ENCODE results near the gene EGFL6. TPM values are rescaled to one million over a fixed set of nuclear protein-coding genes. Genes with fewer than 3 reads are reported as not detected.
A peak's percentile ranks its signal among the peaks of the same experiment; 100 is the strongest.
"Not testable (repeated sequence)": the region's sequence is repeated elsewhere in the genome, so short reads cannot be mapped to it uniquely, and the experiment has no call there.

The EGFL6 gene
- polyA plus RNA-seq, 1 donor (not counting 4 experiments of a cell fraction or from before 2014, with no cell fraction given) = 0.38 TPM

GRCh38 chrX:13667919-13668318 lies 98.5 kb downstream of the EGFL6 start:
- TF ChIP-seq EZH2 (IDR thresholded peaks at IDR 0.05; ENCODE audit: low read length) = no peak
- TF ChIP-seq, protein P1, sequence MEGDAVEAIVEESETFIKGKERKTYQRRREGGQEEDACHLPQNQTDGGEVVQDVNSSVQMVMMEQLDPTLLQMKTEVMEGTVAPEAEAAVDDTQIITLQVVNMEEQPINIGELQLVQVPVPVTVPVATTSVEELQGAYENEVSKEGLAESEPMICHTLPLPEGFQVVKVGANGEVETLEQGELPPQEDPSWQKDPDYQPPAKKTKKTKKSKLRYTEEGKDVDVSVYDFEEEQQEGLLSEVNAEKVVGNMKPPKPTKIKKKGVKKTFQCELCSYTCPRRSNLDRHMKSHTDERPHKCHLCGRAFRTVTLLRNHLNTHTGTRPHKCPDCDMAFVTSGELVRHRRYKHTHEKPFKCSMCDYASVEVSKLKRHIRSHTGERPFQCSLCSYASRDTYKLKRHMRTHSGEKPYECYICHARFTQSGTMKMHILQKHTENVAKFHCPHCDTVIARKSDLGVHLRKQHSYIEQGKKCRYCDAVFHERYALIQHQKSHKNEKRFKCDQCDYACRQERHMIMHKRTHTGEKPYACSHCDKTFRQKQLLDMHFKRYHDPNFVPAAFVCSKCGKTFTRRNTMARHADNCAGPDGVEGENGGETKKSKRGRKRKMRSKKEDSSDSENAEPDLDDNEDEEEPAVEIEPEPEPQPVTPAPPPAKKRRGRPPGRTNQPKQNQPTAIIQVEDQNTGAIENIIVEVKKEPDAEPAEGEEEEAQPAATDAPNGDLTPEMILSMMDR (optimal IDR thresholded peaks at IDR 0.05 in 1 of 3, IDR thresholded peaks at IDR 0.05 in 1 of 3, conservative IDR thresholded peaks at IDR 0.05 in 1 of 3; ENCODE audit: extremely low read depth in 1 of 3, insufficient read depth in 2 of 3, low read length in 3 of 3) = no peak
- Histone ChIP-seq H3K79me2 (ENCODE audit: control insufficient read depth, insufficient read depth, low read length) (no peaks in the 10 kb centered on the region), H3K36me3 (ENCODE audit: control insufficient read depth in 2 of 2, extremely low read depth in 1 of 2, insufficient read depth in 2 of 2, low read length in 2 of 2) (no peaks in the 10 kb centered on the region), H3K9me1 (ENCODE audit: control insufficient read depth, extremely low read depth, insufficient read depth, low read length) (no peaks in the 10 kb centered on the region), H3K27ac (ENCODE audit: control insufficient read depth, insufficient read depth, low read length) (no peak overlapping the region), H3K4me3 (ENCODE audit: control insufficient read depth in 2 of 3, extremely low read depth in 1 of 3, insufficient read depth in 2 of 3, low read depth in 1 of 3, low read length in 3 of 3) (no peak overlapping the region), H3K4me1 (ENCODE audit: control insufficient read depth, extremely low read depth, insufficient read depth, low read length) (peaks cover 9% of the 10 kb centered on the region), H4K20me1 (ENCODE audit: control insufficient read depth, extremely low read depth, insufficient read depth, low read length) (no peaks in the 10 kb centered on the region), H3K27me3 (ENCODE audit: control insufficient read depth, extremely low read depth, insufficient read depth, low read length) (no peaks in the 10 kb centered on the region), H2AFZ (ENCODE audit: control insufficient read depth, low read length) (no peak overlapping the region), H3K9me3 (ENCODE audit: control insufficient read depth, low read depth, low read length) (no peaks in the 10 kb centered on the region), H3K4me2 (ENCODE audit: control insufficient read depth, extremely low read depth, insufficient read depth, low read depth, low read length) (no peak overlapping the region), H3K9ac (ENCODE audit: control insufficient read depth, extremely low read depth, insufficient read depth, low read length) (no peak overlapping the region)
- FAIRE-seq (no peak), DNase-seq (ENCODE audit: low read depth, low spot score) (no peak)
- dilution Hi-C loops (cut with MboI; ENCODE audit: extremely low pct_ligation_motif_present, low sequenced_read_pairs) = no loop called here

- H4K20me1 ChIP-seq (ENCODE audit: control insufficient read depth, extremely low read depth, insufficient read depth, low read length) = no peaks in the 10 kb centered on the region
- peak overlapping the region; percentile 70 for H3K27ac ChIP-seq (ENCODE audit: control insufficient read depth, insufficient read depth, low read length)
- no peak for TF ChIP-seq EZH2 (IDR thresholded peaks at IDR 0.05; ENCODE audit: low read length)
- TF ChIP-seq, protein P1 (optimal IDR thresholded peaks at IDR 0.05 in 1 of 3, IDR thresholded peaks at IDR 0.05 in 1 of 3, conservative IDR thresholded peaks at IDR 0.05 in 1 of 3; ENCODE audit: extremely low read depth in 1 of 3, insufficient read depth in 2 of 3, low read length in 3 of 3) = no peak
- FAIRE-seq (peak; percentile 90), DNase-seq (ENCODE audit: low read depth, low spot score) (peak; percentile 68)
- no peak overlapping the region for H2AFZ ChIP-seq (ENCODE audit: control insufficient read depth, low read length)
- no peaks in the 10 kb centered on the region for H3K36me3 ChIP-seq (ENCODE audit: control insufficient read depth in 2 of 2, extremely low read depth in 1 of 2, insufficient read depth in 2 of 2, low read length in 2 of 2)
- peak overlapping the region in 1 of 3 experiments; percentile 36 for H3K4me3 ChIP-seq (ENCODE audit: control insufficient read depth in 2 of 3, extremely low read depth in 1 of 3, insufficient read depth in 2 of 3, low read depth in 1 of 3, low read length in 3 of 3)
- dilution Hi-C loops (cut with MboI; ENCODE audit: extremely low pct_ligation_motif_present, low sequenced_read_pairs) = no loop called here
- H3K4me2 ChIP-seq (ENCODE audit: control insufficient read depth, extremely low read depth, insufficient read depth, low read depth, low read length) = peak overlapping the region; percentile 79
- no peaks in the 10 kb centered on the region for H3K9me1 ChIP-seq (ENCODE audit: control insufficient read depth, extremely low read depth, insufficient read depth, low read length)
- H3K27me3 ChIP-seq (ENCODE audit: control insufficient read depth, extremely low read depth, insufficient read depth, low read length) = no peaks in the 10 kb centered on the region
- no peaks in the 10 kb centered on the region for H3K79me2 ChIP-seq (ENCODE audit: control insufficient read depth, insufficient read depth, low read length)
- peaks cover 9% of the 10 kb centered on the region for H3K4me1 ChIP-seq (ENCODE audit: control insufficient read depth, extremely low read depth, insufficient read depth, low read length)
- no peaks in the 10 kb centered on the region for H3K9me3 ChIP-seq (ENCODE audit: control insufficient read depth, low read depth, low read length)
- H3K9ac ChIP-seq (ENCODE audit: control insufficient read depth, extremely low read depth, insufficient read depth, low read length) = peak overlapping the region; percentile 40
Measured at GRCh38 chrX:13669246-13669737, 99.9 kb downstream of the EGFL6 start.

GRCh38 chrX:13669755-13670154 lies 100.4 kb downstream of the EGFL6 start:
- Histone ChIP-seq H3K4me2 (ENCODE audit: control insufficient read depth, extremely low read depth, insufficient read depth, low read depth, low read length) (peak overlapping the region; percentile 79), H3K4me3 (ENCODE audit: control insufficient read depth in 2 of 3, extremely low read depth in 1 of 3, insufficient read depth in 2 of 3, low read depth in 1 of 3, low read length in 3 of 3) (peak overlapping the region in 1 of 3 experiments; percentile 36), H3K9ac (ENCODE audit: control insufficient read depth, extremely low read depth, insufficient read depth, low read length) (peak overlapping the region; percentile 40), H3K27ac (ENCODE audit: control insufficient read depth, insufficient read depth, low read length) (peak overlapping the region; percentile 70)
- H3K9me1 ChIP-seq (ENCODE audit: control insufficient read depth, extremely low read depth, insufficient read depth, low read length); H3K79me2 ChIP-seq (ENCODE audit: control insufficient read depth, insufficient read depth, low read length); H3K9me3 ChIP-seq (ENCODE audit: control insufficient read depth, low read depth, low read length); H2AFZ ChIP-seq (ENCODE audit: control insufficient read depth, low read length); FAIRE-seq; H3K4me1 ChIP-seq (ENCODE audit: control insufficient read depth, extremely low read depth, insufficient read depth, low read length); dilution Hi-C loops (cut with MboI; ENCODE audit: extremely low pct_ligation_motif_present, low sequenced_read_pairs); H3K36me3 ChIP-seq (ENCODE audit: control insufficient read depth in 2 of 2, extremely low read depth in 1 of 2, insufficient read depth in 2 of 2, low read length in 2 of 2); H3K27me3 ChIP-seq (ENCODE audit: control insufficient read depth, extremely low read depth, insufficient read depth, low read length); H4K20me1 ChIP-seq (ENCODE audit: control insufficient read depth, extremely low read depth, insufficient read depth, low read length); DNase-seq (ENCODE audit: low read depth, low spot score): not testable (repeated sequence)

Data from keratinocyte (primary cell).